Esophagus muscularis mucosa (tissue), 4 donors: ENCODE results near the gene CTSS. TPM values are rescaled to one million over a fixed set of nuclear protein-coding genes. Genes with fewer than 3 reads are reported as not detected.

Experiments
- DNase-seq: peaks from one replicate; pipeline ENCODE4 v3.0.0-alpha.2; 2017; ENCODE audit errors: extremely low spot score
- H3K27ac ChIP-seq, 4 donors: fragments of 200-600 bp; sonication (generic); replicated peaks in 1 of 4; 1 replicate in 3 of 4; 2 replicates in 1 of 4; pipeline ENCODE4 v1.5.1; 2016 to 2019; ENCODE audit warnings: mild to moderate bottlenecking in 1 of 4
- H3K27me3 ChIP-seq, 4 donors: fragments of 200-600 bp; sonication (generic); one replicate each; pipeline versions ENCODE4 v1.5.1 to v1.6.0; 2016 to 2019
- H3K36me3 ChIP-seq, 4 donors: fragments of 200-600 bp; sonication (generic); one replicate each; pipeline ENCODE4 v1.5.1; 2016 to 2019
- H3K4me1 ChIP-seq, 4 donors: fragments of 200-600 bp; sonication (generic); one replicate each; pipeline ENCODE4 v1.5.1; 2016 to 2019
- H3K4me3 ChIP-seq, 4 donors: fragments of 200-600 bp; sonication (generic); 1 replicate in 2 of 4; 2 replicates in 2 of 4; pipeline ENCODE4 v1.5.1; 2016 to 2019; ENCODE audit warnings: mild to moderate bottlenecking in 4 of 4, moderate library complexity in 1 of 4
- H3K9me3 ChIP-seq, 4 donors: fragments of 200-600 bp; sonication (generic); 1 replicate in 3 of 4; 2 replicates in 1 of 4; pipeline ENCODE4 v1.5.1; 2016 to 2019
- EP300 ChIP-seq: sonication (generic); formaldehyde crosslinking; IDR thresholded peaks from one replicate; pipeline ENCODE4 v1.6.1; 2017; ENCODE audit warnings: antibody characterized with exemption
- POLR2A ChIP-seq: fragments of 450-650 bp; IDR thresholded peaks from one replicate; pipeline ENCODE4 v1.6.1; 2017; ENCODE audit warnings: antibody characterized with exemption, moderate library complexity, mild to moderate bottlenecking, low read depth
- POLR2AphosphoS5 ChIP-seq, 2 donors: sonication (generic); formaldehyde crosslinking; IDR thresholded peaks; one replicate each; pipeline ENCODE4 v1.6.1; 2017; ENCODE audit warnings: antibody characterized with exemption in 2 of 2
- WGBS: methylation state at CpG from one replicate; pipeline ENCODE4 v1.1.5; 2018; 5-methylcytosine and 5-hydroxymethylcytosine counted together
- intact Hi-C: fragments of 100-400 bp; cut with DNase I; formaldehyde crosslinking; loops from one replicate; pipeline ENCODE4 v1.15.1; 2023
- total RNA-seq, 4 donors: library from RNA; depleted of rRNA; stranded (reverse); fragments of >200 nt; gene quantifications; one replicate each; pipeline versions ENCODE4 v1.1.0 to v1.2.1, GENCODE V29; 2016
- TF ChIP-seq, protein P1 (sequence below), 3 experiments: fragments of 200-600 bp in 2 of 3; fragments of 450-650 bp in 1 of 3; sonication (generic) in 2 of 3; IDR thresholded peaks; one replicate each; pipeline ENCODE4 v1.5.1; 2017 to 2019; ENCODE audit warnings: antibody characterized with exemption in 3 of 3, mild to moderate bottlenecking in 2 of 3, moderate library complexity in 1 of 3

The CTSS gene
- total RNA-seq, 4 donors from 2014 or later, result 20.2 to 82.7 (median 45.2) TPM

DNA sequence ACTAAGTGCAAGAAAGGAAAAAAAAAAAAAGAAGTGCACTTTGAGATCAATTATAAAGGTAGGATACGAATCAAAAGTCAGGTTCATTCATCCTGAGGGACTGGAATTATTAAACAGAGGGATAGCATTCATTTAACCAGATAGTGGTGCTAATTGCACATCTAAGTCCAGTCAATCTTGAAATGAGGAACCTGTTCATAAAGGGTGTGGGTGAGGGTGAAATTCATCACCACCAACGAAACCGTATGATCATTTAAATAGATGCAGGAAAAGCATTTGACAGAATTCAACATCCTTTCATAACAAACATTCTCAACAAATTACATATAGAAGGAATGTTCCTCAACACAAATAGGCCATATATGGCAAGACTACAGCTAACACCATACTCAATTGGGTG, 5.6 kb downstream of the CTSS start:
- TF ChIP-seq, protein P1, sequence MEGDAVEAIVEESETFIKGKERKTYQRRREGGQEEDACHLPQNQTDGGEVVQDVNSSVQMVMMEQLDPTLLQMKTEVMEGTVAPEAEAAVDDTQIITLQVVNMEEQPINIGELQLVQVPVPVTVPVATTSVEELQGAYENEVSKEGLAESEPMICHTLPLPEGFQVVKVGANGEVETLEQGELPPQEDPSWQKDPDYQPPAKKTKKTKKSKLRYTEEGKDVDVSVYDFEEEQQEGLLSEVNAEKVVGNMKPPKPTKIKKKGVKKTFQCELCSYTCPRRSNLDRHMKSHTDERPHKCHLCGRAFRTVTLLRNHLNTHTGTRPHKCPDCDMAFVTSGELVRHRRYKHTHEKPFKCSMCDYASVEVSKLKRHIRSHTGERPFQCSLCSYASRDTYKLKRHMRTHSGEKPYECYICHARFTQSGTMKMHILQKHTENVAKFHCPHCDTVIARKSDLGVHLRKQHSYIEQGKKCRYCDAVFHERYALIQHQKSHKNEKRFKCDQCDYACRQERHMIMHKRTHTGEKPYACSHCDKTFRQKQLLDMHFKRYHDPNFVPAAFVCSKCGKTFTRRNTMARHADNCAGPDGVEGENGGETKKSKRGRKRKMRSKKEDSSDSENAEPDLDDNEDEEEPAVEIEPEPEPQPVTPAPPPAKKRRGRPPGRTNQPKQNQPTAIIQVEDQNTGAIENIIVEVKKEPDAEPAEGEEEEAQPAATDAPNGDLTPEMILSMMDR (IDR thresholded peaks at IDR 0.05), result no peak
- TF ChIP-seq POLR2AphosphoS5 (IDR thresholded peaks at IDR 0.05) (no peak), POLR2A (no peak), EP300 (no peak)
- H3K36me3 ChIP-seq, result peaks cover 0 to under 1% (median 0%) of the 10 kb centered on the region in 4 donors
- no peaks in the 10 kb centered on the region for H3K27me3 ChIP-seq
- 75% methylated on average over 3 of the region's 3 CpGs for WGBS
- intact Hi-C loops, result no loop called here
- H3K27ac ChIP-seq, result no peak overlapping the region
- H3K4me1 ChIP-seq, result peaks cover 0 to 5% (median 0%) of the 10 kb centered on the region in 4 donors
- H3K9me3 ChIP-seq, result no peaks in the 10 kb centered on the region
- DNase-seq, result no peak
- no peak overlapping the region for H3K4me3 ChIP-seq

GRCh38 chr1:150753416-150753815, 12.2 kb downstream of the CTSS start:
- Histone ChIP-seq H3K27me3 (no peaks in the 10 kb centered on the region), H3K4me3 (no peak overlapping the region), H3K4me1 (no peaks in the 10 kb centered on the region), H3K27ac (no peak overlapping the region), H3K36me3 (peaks cover 0 to 20% (median 10%) of the 10 kb centered on the region in 4 donors), H3K9me3 (no peaks in the 10 kb centered on the region)
- intact Hi-C loops, result no loop called here
- WGBS, result 92% methylated on average over 2 of the region's 2 CpGs
- no peak for DNase-seq
- TF ChIP-seq POLR2A (no peak), EP300 (no peak), POLR2AphosphoS5 (IDR thresholded peaks at IDR 0.05) (no peak)
- TF ChIP-seq, protein P1 (IDR thresholded peaks at IDR 0.05), result no peak

GRCh38 chr1:150751443-150751842, 14.1 kb downstream of the CTSS start:
- no peaks in the 10 kb centered on the region for H3K4me1 ChIP-seq
- H3K4me3 ChIP-seq, result no peak overlapping the region
- intact Hi-C loops, result no loop called here
- no peak overlapping the region for H3K27ac ChIP-seq
- DNase-seq, result no peak
- TF ChIP-seq EP300 (no peak), POLR2AphosphoS5 (IDR thresholded peaks at IDR 0.05) (no peak), POLR2A (no peak)
- TF ChIP-seq, protein P1 (IDR thresholded peaks at IDR 0.05), result no peak
- WGBS, result 93% methylated on average over 6 of the region's 6 CpGs
- no peaks in the 10 kb centered on the region for H3K9me3 ChIP-seq
- peaks cover 0 to 20% (median 10%) of the 10 kb centered on the region in 4 donors for H3K36me3 ChIP-seq
- no peaks in the 10 kb centered on the region for H3K27me3 ChIP-seq

DNA sequence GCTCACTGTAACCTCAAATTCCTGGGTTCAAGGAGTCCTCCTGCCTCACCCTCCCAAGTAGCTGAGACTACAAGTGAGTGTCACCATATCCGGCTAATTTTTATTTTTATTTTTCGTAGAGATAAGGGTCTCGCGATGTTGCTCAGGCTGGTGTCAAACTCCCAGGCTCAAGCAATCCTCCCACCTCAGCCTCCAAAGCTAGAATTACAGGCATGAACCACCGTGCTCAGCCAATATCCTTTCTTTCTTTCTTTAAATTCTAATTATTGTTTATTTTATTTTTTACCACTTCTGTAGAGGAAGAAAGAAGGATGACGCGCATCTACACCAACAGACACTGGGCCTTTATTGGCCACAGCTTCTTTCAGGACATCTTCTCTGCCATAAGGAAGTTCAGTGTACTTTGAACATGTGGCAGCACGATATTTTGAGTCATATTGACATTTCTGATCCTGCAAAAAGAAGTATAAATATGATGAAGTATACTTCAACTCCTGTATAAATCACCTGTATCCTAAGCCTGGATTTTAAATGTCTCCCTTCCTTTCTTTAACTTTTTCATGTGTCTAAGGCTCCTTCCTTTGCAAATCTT, 15.8 kb downstream of the CTSS start:
- Histone ChIP-seq H3K27me3 (no peaks in the 10 kb centered on the region), H3K36me3 (peaks cover 0 to 18% (median 10%) of the 10 kb centered on the region in 4 donors), H3K9me3 (no peaks in the 10 kb centered on the region), H3K4me3 (no peak overlapping the region), H3K27ac (no peak overlapping the region), H3K4me1 (no peaks in the 10 kb centered on the region)
- TF ChIP-seq POLR2A (no peak), EP300 (no peak), POLR2AphosphoS5 (IDR thresholded peaks at IDR 0.05) (no peak)
- TF ChIP-seq, protein P1 (IDR thresholded peaks at IDR 0.05), result no peak
- intact Hi-C loops, result no loop called here
- DNase-seq, result no peak
- WGBS, result 93% methylated on average over 8 of the region's 8 CpGs
